Activated CD8-positive, alpha-beta memory T cell treated with anti-CD3 and anti-CD28 coated beads for 24 hours (primary cell): ENCODE data around the gene PPP6R2.

ENCODE experiments used
- DNase-seq: peaks from one replicate; pipeline ENCODE4 v3.0.0-alpha.2; 2020

The PPP6R2 gene

DNA sequence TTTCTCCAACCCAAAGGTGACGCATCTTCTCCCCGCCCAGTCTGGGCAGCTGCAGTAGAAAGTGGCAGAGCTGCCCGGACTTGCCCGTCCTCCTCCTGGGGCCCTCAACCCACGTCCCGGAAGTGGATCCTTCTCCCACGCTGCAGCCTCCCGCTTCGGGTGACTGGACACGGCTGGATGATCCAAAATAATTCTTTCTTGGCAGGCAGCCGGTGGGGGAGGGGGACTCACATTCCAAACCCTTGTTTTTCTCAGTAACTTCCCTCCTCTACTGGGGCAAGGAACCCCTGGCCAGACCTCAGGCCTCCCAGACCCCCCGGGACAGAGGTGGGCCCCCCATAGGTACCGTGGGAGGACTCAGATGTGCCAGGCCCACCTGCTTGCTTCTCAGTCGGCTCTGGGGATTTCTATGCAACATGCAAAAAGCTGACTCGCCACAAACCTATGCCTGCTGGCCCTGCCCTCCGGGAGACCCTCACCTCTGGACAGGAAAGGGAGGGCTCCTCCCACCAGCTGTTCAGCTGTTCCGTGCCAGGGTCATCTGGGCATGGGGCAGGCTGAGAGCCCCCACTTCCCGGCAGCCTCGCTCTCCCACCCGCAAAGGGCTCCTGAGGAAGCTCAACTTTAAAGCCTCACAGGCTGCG, 37.1 kb upstream of the PPP6R2 start:
- no peak for DNase-seq

DNA sequence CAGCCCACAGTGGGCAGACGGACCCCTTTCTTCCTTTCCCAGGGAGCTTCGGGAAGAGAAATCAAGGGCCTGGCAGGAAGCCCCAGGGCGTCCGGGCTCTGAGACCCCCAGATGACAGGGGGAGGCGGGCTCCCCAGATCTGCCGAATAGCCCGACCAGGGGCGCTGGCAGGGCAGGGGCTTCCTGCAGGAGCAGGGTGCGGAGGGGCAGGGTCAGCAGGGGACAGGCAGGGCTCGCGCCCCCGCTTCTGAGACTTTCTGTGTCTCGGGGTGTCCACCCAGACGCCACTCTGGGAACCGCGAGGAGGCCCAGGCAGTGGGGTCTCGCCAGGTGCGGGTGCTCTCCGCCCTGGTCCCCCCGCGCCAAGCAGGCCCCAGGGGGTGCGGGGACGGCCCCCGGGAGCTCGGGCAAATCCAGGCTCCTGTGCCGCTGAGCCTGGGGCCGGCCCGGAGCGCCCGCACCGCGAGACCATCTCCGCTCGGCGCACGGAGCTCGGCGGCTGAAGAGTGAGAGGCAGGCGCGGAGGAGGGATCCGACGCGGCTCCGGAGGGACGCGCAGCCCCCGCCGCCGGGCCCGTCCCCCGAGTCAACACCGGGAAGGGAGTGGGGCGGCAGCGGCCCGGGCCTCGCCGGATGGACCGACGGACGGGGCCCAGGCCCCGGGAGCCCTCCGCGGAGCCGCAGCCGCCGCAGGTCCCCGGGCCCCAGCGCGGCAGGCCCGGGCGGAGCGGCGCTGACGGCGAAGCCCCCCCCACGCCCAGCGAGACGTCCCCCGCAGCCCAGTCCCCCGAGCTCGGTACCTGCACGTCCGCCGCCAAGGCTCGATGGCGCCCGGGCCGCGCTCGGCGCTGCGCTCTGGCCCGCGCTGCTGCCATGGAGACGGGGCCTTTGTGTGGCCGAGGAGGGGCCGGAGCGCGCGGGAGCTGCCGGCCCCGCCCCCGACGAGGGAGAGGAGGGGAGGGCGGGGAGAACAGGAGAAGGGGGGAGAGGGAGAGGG, 36.1 kb upstream of the PPP6R2 start, which contains the start of gene PLXNB2:
PLXNB2 (minus strand) TSS at position 894 of the 997 bp plus-strand sequence. CDS start 17,062 bp downstream, outside the sequence.
- no peak for DNase-seq

DNA sequence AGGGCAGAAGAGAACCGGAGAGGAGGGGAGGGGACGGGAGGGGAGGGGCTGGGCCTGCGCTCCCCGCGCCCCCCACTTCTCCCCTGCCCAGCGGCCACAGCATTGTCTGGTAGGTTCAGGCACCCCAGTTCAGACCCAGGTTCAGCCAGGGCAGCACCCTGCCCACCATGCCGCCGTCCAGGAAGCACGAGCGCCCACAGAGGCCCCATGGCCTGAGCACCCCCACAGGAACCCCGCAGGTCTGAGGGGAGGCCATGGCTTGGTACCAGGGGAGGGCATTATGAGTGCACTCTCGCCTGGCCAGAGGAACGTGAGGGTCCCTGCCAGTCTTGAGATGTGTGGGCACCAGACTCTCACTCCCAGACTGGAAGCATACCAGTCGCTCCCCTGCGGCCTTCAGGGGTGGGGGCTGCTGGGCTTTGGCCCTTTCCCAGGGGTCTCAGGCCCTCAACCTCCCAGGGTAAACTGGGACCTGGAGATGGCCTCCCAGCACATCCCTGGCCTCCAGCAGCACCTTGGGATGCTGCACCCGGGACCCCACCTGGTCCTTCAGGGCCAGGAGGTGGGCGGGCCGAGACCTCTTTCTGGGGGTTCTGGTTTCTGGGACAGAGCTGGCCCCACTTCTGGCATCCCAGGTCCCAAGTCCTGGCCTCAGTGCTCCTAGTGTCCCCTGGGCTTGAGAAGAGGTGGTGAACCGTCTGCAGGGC, 35.1 kb upstream of the PPP6R2 start:
- DNase-seq: no peak

DNA sequence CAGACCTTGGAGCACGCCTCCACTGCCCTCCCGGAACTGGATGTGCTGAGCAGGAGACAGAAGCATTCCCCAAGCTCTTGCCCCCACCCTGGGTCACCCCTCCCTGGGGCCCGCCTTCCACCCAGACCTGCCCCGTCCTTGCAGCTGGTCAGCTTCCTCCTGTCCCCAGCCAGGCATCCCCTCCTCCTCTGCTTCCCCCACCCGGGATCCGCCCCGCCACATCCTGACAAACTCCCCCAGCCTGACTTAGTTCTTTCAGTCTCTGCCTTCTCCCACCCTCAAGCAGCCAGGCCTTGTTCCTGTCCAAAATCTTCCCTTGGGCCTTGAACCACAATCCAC, 34.6 kb upstream of the PPP6R2 start:
- no peak for DNase-seq

DNA sequence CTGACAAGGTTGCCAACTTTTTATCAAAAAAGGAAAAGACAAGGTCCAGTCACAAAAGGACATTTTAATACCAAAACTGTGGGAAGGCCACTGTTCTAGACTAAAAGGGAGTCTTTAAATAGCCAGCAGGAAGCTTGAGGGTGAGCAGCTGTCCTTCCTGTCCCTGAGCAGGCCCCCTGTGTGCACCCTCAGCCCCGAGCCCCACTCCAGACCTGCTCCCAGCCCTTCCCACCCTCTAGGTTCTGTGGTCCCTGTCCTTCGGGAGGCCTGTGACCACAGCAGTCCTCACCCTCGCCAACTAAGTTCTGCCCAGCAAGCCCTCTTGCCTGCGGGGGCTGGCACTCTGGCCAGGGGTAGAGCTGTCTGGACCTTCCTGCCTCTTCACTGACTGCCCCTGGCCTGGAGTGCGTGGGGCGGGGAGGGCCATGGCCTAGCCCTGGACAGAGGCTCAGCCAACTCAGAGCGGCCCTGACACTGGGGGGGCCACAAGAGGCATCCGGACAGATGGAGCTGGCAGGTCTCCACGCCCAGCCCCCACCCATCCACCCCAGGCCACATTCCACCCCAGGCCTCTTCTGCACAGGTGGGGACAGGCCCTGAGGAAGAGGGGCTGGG, 34.0 kb upstream of the PPP6R2 start:
- no peak for DNase-seq

DNA sequence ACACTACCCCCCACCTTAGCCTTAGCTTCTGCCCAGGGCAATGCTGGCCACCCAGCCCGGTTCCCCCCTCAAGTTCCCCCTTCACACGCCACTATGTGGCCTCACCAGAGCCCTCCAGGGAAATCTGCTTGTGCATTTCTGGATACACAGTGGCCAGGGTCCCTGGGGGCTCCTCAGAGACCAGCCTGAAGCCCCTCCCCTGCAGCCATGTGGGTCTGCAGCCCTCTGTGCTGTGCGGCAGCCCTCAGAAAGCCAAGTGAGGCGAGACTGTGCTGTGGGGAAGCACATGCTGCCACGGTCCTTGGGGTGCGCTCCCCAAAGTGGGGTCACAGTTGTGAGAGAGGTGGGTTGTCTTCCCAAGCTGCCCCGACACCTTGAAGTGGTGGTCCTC, 33.5 kb upstream of the PPP6R2 start:
- no peak for DNase-seq

DNA sequence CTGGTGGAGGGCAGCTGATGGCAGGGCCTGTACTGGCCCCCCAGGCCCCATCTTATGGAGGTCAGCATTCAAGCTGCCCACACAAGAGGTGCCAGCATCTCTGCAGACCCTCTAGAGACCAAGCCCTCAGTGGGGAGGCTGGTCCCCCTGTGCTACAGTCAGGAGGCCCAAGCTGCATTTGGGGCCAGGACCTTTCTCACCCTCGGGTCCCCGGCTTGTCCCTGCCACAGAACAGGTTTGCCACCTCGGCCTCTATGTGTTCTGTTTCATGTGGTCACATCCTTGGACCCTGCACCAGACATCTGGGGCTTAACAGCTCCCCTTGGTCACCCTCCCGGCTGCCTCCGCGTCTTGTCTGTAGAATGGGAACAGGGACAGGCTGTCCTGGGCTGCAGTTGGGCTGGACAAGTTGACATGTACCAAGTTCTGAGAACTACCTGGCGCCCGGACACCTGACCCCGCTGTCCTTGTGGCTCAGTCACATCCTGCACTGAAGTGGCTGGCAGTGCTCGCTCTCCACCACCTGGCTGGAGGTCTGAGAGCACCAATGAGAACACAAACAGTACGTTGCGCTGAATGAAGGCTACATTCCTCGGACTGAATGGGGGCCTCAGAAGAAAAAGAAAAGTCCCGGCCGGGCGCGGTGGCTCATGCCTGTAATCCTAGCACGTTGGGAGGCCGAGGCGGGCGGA, 33.0 kb upstream of the PPP6R2 start:
- no peak for DNase-seq

DNA sequence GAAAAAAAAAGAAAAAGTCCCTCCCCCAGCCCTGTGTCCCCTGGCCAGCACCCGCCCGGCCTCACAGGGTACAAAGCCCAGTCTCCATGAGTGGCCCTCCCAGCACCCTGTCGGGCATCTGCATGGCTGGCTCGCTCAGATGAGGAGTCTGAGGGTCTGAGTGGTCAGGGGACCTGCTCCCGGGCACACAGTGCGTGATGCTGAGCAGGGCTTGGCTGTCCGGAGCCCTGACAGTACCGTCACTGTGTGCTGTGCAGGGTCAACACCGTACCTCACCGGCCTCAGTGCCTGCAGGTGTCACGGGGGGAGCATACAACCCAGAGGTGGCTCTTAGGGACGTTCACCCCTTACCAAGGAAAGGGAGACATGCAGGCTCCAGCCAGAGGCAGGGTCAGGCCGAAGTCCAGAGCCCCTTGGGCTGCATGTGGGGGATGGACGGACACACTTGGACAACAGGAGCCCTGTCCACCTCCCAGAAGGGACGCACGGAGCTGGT, 32.1 kb upstream of the PPP6R2 start:
- no peak for DNase-seq

DNA sequence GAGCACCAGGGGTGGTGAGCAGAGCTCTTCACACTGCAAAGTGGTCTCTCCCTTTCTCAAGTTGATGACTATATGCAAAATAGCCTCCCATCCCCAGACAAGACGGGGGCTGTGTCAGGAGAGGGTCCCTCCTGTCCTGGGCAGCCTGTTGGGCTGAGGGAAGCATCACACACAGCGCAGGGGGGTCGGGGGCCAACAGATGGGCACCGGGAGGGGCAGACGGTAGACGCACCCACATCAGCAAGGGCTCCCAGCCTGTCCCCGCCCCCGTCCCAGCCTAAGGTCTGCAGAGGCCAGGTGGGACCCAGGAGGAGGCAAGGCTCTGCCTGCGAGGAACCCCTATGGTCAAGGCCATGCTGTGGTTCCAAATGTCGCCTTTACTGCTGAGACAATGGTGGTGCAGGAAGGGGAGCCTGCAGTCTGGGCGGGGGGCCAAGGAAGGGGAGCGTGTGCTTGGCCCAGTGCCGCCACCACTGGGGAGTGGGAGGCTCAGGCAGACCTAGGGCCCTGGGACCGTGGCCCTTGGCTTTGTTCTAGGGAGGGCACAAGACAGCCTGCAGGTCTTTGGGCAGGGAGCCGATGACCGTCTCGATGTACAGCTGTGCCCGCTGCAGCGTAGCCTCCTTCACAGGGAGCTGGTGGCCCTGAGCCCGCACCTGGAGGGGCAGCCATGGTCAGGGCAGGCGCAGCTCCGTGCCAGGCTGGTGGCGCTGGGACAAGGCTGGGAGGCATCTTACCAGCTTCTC, 31.3 kb upstream of the PPP6R2 start:
- DNase-seq: no peak

DNA sequence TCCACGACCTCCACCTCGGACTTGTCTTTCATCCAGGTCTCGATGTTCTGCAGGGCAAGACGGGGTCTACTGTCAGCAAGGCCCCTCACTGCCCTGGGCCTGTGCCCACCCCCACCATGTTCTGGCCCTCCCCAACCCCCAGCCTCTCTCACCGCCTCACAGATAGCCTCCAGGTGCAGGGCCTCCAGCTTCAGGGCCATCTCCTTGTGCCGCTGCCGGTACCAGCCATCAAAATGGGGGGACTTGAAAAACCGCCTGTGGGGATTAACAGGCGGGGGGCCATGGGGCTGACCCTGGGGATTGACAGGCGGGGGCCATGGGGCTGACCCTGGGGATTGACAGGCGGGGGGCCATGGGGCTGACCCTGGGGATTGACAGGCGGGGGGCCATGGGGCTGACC, 30.8 kb upstream of the PPP6R2 start:
- no peak for DNase-seq

DNA sequence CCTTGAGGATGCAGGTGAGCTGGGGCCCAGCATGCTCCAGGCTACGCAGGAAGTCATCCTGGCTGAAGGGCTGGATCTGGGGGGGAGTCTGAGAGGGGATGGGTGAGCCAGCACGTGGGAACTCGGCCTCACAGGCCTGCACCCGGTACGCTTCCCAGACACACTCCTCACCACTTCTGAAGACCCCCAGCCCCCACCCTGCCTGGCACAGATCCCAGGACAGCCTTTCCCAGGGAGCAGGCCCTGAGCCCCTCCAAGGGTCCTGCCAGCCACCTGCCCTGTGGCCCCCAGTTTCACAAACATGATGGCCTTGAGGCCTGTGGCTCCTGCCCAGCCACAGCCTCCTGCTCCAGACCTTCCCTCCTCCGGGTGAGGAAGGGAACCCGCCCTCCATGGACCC, 30.1 kb upstream of the PPP6R2 start:
- no peak for DNase-seq

DNA sequence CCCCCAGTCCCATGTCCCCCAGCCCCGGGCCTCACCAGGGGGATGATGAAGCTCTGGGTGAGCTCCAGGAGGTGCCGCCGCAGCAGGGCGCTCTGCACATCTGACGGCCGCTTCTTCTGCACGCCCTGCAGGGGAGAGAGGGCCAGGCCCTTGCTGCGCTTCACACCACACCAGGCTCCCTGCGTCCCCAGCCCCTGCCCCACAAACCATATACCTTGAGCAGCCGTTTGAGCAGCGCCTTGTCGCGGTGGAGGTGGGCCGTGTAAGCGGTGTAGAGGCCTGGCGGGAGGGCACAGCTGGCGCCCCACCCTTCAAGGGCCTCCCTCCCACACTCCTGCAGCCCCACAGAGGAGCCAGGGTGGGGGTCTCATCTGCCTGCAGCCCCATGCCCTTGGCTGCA, 29.5 kb upstream of the PPP6R2 start:
- DNase-seq: no peak

DNA sequence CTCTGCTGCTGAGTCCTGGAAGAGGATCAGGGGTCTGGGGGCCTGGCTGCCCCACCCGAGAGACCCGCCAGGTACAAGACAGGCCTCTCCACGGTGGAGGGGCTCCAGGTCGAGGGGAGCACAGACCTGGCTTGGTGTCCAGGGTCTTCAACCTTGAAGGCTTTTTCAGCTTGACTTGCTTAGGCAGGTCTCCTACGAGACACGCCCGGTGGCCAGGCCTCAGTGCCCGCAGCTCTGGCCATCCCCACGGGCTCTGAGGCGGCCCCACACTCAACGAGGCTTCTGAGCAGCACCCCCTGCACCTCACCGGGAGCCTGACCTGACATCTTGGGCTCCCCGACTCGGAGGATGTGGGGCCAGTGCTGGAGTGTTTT, 29.1 kb upstream of the PPP6R2 start:
- DNase-seq: no peak

DNA sequence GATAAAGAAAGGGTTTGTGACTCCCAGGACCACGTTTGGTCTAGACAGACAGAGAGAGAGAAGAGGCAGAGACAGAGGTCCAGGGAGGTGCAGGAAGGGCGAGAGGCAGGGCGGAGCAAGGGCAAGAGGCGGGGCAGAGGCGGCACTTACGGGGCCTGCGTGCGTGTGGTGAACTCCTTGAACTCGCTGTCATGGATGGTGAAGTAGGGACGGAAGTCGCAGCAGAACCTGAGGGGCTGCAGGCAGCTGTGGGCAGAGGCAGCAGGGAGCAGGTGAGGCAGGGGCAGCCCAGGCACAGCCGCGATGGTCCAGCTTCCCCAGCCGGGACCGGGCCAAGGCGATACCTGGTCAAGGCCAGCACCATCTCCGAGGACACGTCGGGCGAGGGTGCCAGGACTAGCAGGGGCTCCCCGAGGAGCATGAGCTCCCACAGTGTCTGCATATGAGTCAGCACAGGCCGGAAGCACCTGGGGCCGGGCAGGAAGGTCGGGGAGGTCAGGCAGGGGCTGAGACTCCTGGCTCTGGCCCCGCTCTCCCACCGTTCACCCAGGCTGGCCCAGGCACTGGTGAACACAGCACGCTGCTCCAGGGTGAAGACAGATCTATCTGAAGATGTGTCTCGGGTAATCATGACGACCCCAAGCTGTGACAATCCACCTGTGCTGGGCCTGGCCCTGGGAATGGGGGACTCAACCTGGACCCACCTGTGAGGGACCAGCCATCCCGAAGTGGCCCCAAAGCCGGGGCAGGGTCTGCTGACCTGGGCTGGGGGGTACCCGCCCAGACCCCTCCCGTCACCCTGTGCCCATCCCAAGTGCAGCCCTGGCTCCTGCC, 28.5 kb upstream of the PPP6R2 start:
- peak; percentile 90 for DNase-seq

DNA sequence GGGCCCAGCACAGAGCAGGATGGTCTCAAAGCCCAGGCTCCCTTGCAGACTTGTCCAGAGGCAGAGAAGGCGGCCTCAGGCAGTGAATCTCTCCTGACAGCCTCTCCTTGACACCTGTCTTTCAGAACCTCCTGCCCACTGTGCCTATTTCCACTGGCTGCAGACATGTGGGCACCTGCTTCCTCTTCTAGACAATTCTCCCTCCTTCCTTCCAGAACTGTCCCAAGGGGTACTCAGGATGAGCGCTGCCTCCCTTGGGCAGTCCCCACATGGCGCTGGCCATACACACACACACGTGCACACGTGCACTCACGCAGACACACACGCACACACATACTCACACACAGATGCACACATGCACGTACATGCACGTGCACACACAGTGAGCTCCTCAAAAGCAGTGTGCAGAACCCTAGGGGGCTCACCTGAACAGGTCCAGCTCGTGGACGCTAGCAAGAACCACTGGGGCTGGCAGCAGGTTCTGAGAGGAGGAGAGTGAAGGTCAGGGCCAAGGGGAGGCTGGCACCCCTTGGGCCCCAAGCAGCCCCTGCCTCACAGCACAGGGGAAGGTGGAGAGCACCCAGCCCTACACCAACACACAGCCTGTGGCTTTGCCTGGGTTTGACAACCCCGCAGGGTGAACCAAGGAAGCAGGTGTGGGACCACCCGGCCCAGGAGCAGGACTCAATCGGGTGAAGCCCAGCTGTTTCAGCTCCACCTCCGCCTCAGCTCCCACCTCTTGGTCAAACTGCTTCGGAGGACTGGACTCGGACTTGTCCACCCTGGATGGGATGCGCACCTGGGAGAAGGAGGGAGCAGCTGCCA, 27.6 kb upstream of the PPP6R2 start:
- DNase-seq: no peak

DNA sequence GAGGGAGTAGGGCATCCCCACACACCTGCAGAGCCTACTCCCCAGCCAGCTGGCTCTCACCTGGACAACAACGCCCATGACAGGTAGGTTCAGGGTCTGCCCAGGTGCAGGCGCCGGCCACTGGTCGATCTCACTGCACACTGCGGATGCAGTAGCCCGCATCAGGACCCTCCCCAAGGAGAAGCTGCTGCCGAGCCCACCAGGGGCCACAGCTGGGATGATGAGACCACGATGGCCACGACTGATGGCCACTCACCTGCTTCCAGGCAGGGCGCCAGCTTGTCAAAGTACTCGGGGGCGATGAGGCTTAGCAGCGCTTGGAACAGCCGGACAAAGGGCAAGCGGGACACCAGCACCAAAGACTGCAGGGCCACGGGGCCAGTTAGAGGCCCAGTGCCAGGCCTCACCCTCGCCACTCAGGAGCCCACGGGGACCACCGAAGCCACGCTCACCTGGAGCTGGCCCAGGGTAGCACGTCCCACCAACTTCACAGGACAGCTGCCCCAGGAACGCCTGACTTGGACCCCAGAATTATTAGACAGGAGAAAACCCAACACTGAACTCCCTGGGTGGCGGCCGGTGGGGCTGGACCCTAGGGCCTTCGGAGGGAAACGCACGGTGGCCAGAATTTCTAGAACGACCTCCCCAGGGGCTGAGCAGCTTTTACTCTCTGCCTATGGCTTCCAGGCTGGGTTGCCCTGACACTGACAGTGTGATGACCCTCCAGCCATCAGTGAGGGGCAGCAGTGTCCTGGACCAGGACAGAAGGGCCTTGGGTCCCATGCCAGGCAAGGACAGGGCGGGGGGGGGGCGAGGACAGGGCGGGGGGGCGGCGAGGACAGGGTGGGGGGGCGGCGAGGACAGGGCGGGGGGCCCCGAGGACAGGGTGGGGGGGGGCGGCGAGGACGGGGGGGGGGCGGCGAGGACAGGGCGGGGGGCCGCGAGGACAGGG, 26.7 kb upstream of the PPP6R2 start:
- DNase-seq: no peak

DNA sequence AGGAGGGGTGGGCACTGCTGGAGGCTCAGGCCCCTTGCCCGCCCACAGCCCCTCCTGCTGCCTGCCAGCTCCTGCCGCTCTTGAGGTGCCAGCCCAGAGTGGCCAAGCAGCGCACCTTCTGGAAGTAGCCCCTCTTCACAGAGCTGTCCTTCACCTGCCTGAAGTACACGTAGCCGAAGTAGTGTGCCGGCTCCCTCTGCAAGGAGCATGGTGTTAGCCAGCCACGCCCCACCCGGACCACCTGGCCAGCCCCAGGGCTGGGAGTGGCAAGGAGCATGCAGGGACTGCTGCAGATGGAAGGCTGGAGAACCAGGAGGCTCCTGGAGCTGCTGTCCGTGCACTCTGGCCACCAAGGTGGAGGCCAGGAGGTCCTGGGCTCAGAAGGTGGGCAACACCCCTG, 25.9 kb upstream of the PPP6R2 start:
- no peak for DNase-seq

DNA sequence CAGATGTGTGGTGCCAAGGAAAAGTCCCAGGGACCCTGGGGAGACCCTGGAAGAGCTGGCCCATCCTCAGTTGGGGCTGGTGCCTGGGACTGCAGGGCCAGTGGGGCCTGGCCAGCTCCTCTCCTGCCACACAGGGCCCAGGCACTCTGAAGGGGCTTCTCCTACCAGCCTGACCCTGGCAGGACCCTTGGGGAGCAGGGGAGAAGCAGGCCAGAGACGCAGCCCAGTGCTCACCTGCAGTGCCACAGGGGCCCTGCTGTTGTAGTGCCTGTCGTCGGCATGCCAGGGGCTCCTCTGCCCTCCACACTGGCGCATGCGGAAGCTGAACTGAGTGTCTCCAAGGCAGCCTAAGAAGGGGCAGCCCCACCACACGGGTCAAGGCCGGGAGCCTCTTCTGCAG, 25.5 kb upstream of the PPP6R2 start:
- no peak for DNase-seq

DNA sequence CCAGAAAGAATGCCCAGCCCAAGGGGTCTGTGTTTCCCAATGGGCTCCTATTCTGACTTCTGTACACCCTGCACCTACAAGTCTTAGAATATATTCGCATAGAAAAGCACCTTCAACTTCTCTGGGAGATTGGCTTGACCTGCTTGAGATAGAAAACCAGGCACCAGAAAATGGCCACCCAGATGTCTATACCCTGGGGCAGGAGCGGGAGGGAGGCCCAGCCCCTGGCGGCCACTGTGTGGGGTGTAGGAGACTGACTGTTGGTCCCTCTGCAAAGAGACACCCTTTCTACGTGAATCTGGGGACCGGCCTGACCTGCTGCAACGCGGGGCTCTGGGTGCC, 24.8 kb upstream of the PPP6R2 start:
- DNase-seq: no peak
